Lower lobe of right lung (tissue), 2 donors: ENCODE data around the gene CMIP. TPM values are rescaled to one million over a fixed set of nuclear protein-coding genes. Genes with fewer than 3 reads are reported as not detected.

Source experiments
- ATAC-seq, 2 donors: fragments of 200-7000 bp; cut with Tn5 transposase; one replicate each; pipeline ENCODE4 v1.9.1; 2020 to 2022; ENCODE audit warnings: mild to moderate bottlenecking in 2 of 2, moderate library complexity in 2 of 2
- DNase-seq: peaks from one replicate; pipeline ENCODE4 v3.0.0-alpha.2; 2020
- H3K27ac ChIP-seq: fragments of 200-600 bp; one replicate; pipeline ENCODE4 v1.8.0; 2022
- H3K27me3 ChIP-seq: fragments of 200-600 bp; one replicate; pipeline ENCODE4 v1.8.0; 2022; ENCODE audit warnings: low read depth
- H3K36me3 ChIP-seq: fragments of 200-600 bp; one replicate; pipeline ENCODE4 v1.8.0; 2022; ENCODE audit warnings: mild to moderate bottlenecking
- H3K4me1 ChIP-seq: fragments of 200-600 bp; one replicate; pipeline ENCODE4 v1.8.0; 2022
- H3K4me3 ChIP-seq: fragments of 200-600 bp; one replicate; pipeline ENCODE4 v1.8.0; 2022; ENCODE audit warnings: mild to moderate bottlenecking
- H3K9me3 ChIP-seq: fragments of 200-600 bp; one replicate; pipeline ENCODE4 v1.8.0; 2022
- intact Hi-C: fragments of 100-400 bp; cut with DNase I; formaldehyde crosslinking; loops from one replicate; pipeline ENCODE4 v1.11.0; 2022
- total RNA-seq: library from RNA; stranded (reverse); fragmentation: NEBNext Ultra II Directional; extraction: Animal tissue kit (Norgen Biotek cat#: 25700); gene quantifications from one replicate; pipeline ENCODE4 v1.2.1, GENCODE V29; 2021
- TF ChIP-seq, protein P1 (sequence below): fragments of 200-600 bp; IDR thresholded peaks from one replicate; pipeline ENCODE4 v1.8.0; 2022; ENCODE audit warnings: antibody characterized with exemption, mild to moderate bottlenecking
- donor health status: DM: no; HTN: yes; CAD: no; lungs with severe emphysema.

The CMIP gene
- total RNA-seq, 1 donor from 2014 or later, result 77.4 TPM

DNA sequence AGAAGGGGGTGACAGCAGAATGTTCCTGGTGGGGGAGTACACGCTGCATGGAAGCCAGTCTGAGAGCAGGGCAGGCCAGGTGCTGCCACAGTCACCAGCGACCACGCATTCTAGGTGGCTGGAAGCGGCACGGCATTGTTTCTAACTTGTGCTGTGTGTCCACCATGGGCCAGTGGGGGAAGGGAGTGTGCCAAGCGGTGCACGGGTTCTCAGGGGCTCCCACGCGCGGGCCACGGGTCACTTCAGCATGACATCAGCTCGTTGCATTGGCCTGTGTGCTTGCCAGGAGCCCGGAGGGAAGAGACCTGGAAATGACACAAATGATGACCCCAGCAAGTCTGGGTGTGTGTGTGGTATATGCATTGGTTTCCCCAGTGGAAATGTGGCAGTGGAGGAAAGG is 169.6 kb downstream of the CMIP start:
- intact Hi-C loops, result no loop called here
- DNase-seq, result no peak
- Histone ChIP-seq H3K4me3 (no peak overlapping the region), H3K36me3 (peaks cover 19% of the 10 kb centered on the region), H3K9me3 (no peaks in the 10 kb centered on the region), H3K27me3 (no peaks in the 10 kb centered on the region), H3K4me1 (peaks cover 62% of the 10 kb centered on the region), H3K27ac (no peak overlapping the region)
- no peak for ATAC-seq
- TF ChIP-seq, protein P1, sequence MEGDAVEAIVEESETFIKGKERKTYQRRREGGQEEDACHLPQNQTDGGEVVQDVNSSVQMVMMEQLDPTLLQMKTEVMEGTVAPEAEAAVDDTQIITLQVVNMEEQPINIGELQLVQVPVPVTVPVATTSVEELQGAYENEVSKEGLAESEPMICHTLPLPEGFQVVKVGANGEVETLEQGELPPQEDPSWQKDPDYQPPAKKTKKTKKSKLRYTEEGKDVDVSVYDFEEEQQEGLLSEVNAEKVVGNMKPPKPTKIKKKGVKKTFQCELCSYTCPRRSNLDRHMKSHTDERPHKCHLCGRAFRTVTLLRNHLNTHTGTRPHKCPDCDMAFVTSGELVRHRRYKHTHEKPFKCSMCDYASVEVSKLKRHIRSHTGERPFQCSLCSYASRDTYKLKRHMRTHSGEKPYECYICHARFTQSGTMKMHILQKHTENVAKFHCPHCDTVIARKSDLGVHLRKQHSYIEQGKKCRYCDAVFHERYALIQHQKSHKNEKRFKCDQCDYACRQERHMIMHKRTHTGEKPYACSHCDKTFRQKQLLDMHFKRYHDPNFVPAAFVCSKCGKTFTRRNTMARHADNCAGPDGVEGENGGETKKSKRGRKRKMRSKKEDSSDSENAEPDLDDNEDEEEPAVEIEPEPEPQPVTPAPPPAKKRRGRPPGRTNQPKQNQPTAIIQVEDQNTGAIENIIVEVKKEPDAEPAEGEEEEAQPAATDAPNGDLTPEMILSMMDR, result no peak

- H3K36me3 ChIP-seq, result peaks cover 21% of the 10 kb centered on the region
- DNase-seq (no peak), ATAC-seq (no peak)
- no peaks in the 10 kb centered on the region for H3K9me3 ChIP-seq
- peaks cover 55% of the 10 kb centered on the region for H3K4me1 ChIP-seq
- H3K27me3 ChIP-seq, result no peaks in the 10 kb centered on the region
- TF ChIP-seq, protein P1, result no peak
- no peak overlapping the region for H3K27ac ChIP-seq
- intact Hi-C loops, result no loop called here
- H3K4me3 ChIP-seq, result no peak overlapping the region
Observed at GRCh38 chr16:81614654-81615359, 170.2 kb downstream of the CMIP start.

DNA sequence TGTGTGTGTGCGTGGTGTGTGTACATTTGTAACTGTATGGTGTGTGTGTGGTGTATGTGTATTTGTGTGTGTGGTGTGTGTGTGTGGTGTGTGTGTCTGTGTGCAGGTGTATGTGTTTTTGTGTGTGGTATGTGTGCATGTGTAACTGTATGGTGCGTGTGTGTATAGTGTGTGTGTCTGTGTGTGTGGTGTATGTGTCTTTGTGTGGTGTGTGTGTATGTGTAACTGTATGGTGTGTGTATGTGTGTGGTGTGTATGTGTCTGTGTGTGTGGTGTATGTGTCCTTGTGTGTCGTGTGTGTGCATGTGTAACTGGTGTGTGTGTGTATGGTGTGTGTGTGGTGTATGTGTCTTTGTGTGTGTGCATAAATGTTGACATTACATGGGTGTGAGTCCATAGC is 170.8 kb downstream of the CMIP start:
- intact Hi-C loops, result no loop called here
- ATAC-seq, result no peak
- no peak for DNase-seq
- Histone ChIP-seq H3K27ac (no peak overlapping the region), H3K4me3 (no peak overlapping the region), H3K27me3 (no peaks in the 10 kb centered on the region), H3K9me3 (no peaks in the 10 kb centered on the region), H3K36me3 (peaks cover 18% of the 10 kb centered on the region), H3K4me1 (peaks cover 49% of the 10 kb centered on the region)
- TF ChIP-seq, protein P1, result no peak

DNA sequence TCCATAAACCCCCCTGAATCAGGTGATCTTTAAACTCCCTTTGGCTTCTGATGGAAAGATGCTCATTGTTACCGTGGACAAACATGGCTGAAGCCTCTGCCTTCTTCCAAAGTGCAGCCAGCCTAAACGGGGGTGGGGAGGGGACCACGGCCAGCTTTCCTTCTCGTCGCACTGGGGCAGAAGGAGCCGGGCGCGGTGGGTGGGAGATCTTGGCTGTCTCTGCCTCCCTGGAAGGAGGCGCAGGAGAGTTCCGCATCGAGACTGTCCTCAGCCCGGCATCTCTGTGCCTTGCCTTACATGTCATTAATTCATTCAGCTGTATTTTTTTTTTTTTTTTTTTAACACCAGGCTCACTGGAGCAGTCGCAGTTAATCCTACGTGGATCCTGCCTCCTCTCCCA is 171.2 kb downstream of the CMIP start:
- no peaks in the 10 kb centered on the region for H3K27me3 ChIP-seq
- peak overlapping the region; percentile 43 for H3K27ac ChIP-seq
- peaks cover 16% of the 10 kb centered on the region for H3K36me3 ChIP-seq
- TF ChIP-seq, protein P1, result no peak
- peaks cover 46% of the 10 kb centered on the region for H3K4me1 ChIP-seq
- intact Hi-C loops, result no loop called here
- H3K9me3 ChIP-seq, result no peaks in the 10 kb centered on the region
- no peak for ATAC-seq
- no peak overlapping the region for H3K4me3 ChIP-seq
- no peak for DNase-seq

GRCh38 chr16:81616321-81617020 is 171.9 kb downstream of the CMIP start:
- Histone ChIP-seq H3K4me3 (no peak overlapping the region), H3K27me3 (no peaks in the 10 kb centered on the region), H3K27ac (peak overlapping the region; percentile 43), H3K9me3 (no peaks in the 10 kb centered on the region), H3K36me3 (peaks cover 23% of the 10 kb centered on the region), H3K4me1 (peaks cover 40% of the 10 kb centered on the region)
- ATAC-seq, result peak; percentile 52 to 61
- intact Hi-C loops, result no loop called here
- peak; percentile 79 for DNase-seq
- TF ChIP-seq, protein P1, result no peak
